Breast epithelium (tissue), 3 donors: ENCODE measurements around the gene LRRC1.

Experiments used
- POLR2AphosphoS5 ChIP-seq, 3 donors: sonication (generic); formaldehyde crosslinking; IDR thresholded peaks; one replicate each; pipeline ENCODE4 v1.6.1; 2017; ENCODE audit warnings: antibody characterized with exemption in 3 of 3
- TF ChIP-seq, protein P1 (sequence below), 3 donors: fragments of 450-650 bp; IDR thresholded peaks; one replicate each; pipeline ENCODE4 v1.5.1; 2016 to 2017; ENCODE audit warnings: antibody characterized with exemption in 3 of 3, mild to moderate bottlenecking in 3 of 3, moderate library complexity in 3 of 3

DNA sequence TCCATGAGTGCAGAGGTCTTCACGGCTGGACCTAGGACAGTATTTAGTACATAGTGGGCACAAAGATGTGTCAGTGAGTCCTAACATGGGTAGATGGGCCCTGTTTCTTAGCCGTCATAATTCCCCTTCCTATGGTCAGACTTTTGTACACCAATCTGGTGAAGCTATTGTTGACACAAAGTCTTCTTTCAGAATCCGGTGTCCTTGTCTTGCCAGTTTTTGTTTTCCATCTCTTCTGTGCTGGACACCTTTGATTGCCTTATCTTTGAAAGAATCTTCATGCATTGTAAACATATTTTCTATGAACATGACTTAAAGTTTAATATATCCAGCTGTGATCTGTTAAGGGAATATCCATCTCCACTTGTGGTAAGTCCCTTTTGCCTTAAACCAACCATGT lies 4.5 kb downstream of the LRRC1 start:
- TF ChIP-seq, protein P1, sequence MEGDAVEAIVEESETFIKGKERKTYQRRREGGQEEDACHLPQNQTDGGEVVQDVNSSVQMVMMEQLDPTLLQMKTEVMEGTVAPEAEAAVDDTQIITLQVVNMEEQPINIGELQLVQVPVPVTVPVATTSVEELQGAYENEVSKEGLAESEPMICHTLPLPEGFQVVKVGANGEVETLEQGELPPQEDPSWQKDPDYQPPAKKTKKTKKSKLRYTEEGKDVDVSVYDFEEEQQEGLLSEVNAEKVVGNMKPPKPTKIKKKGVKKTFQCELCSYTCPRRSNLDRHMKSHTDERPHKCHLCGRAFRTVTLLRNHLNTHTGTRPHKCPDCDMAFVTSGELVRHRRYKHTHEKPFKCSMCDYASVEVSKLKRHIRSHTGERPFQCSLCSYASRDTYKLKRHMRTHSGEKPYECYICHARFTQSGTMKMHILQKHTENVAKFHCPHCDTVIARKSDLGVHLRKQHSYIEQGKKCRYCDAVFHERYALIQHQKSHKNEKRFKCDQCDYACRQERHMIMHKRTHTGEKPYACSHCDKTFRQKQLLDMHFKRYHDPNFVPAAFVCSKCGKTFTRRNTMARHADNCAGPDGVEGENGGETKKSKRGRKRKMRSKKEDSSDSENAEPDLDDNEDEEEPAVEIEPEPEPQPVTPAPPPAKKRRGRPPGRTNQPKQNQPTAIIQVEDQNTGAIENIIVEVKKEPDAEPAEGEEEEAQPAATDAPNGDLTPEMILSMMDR (IDR thresholded peaks at IDR 0.05): no peak
- no peak for TF ChIP-seq POLR2AphosphoS5 (IDR thresholded peaks at IDR 0.05)
